Mammary epithelial cell (primary cell): ENCODE measurements around the gene KTN1.

ENCODE experiments used
- EZH2 ChIP-seq: IDR thresholded peaks from 2 replicates; pipeline ENCODE4 v1.6.1; 2012; ENCODE audit warnings: low read length, inconsistent platforms, borderline replicate concordance
- TF ChIP-seq, protein P1 (sequence below), 2 donors: IDR thresholded peaks in 1 of 2; conservative IDR thresholded peaks in 1 of 2; 2 replicates each; pipeline ENCODE4 v1.5.1; 2011 to 2012; ENCODE audit warnings: inconsistent platforms in 2 of 2, low read length in 2 of 2, mild to moderate bottlenecking in 2 of 2, control low read depth in 1 of 2, low read depth in 1 of 2; ENCODE audit not compliant: insufficient read depth in 1 of 2; ENCODE audit errors: extremely low read depth in 1 of 2

DNA sequence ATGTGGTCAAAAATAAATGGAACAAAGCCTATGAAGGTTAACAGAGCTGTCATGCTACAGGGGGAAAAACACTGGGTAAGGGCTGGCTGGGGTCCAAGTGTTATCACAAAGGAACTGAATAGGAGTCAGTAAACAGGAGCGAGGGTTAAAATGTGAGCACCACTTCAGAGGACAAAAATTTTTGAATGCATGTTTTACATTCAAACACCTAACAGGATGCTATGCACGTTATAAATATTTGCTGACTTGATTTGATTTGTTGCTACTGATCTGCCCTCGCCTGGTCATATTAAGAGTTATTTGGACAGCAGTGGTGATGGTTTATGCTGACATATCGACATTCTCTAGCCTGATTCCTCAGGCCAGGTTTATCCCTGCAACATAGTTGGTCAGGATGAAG, 7.4 kb upstream of the KTN1 start:
- TF ChIP-seq, protein P1, sequence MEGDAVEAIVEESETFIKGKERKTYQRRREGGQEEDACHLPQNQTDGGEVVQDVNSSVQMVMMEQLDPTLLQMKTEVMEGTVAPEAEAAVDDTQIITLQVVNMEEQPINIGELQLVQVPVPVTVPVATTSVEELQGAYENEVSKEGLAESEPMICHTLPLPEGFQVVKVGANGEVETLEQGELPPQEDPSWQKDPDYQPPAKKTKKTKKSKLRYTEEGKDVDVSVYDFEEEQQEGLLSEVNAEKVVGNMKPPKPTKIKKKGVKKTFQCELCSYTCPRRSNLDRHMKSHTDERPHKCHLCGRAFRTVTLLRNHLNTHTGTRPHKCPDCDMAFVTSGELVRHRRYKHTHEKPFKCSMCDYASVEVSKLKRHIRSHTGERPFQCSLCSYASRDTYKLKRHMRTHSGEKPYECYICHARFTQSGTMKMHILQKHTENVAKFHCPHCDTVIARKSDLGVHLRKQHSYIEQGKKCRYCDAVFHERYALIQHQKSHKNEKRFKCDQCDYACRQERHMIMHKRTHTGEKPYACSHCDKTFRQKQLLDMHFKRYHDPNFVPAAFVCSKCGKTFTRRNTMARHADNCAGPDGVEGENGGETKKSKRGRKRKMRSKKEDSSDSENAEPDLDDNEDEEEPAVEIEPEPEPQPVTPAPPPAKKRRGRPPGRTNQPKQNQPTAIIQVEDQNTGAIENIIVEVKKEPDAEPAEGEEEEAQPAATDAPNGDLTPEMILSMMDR (conservative IDR thresholded peaks at IDR 0.05 in 1 of 2, IDR thresholded peaks at IDR 0.05 in 1 of 2; ENCODE audit: extremely low read depth in 1 of 2, insufficient read depth in 1 of 2, low read depth in 1 of 2, low read length in 2 of 2) = no peak
- TF ChIP-seq EZH2 = no peak
